Activated CD4-positive, alpha-beta T cell treated with anti-CD3 and anti-CD28 coated beads for 36 hours (primary cell): ENCODE results near the gene LHX1. TPM values are rescaled to one million over a fixed set of nuclear protein-coding genes. Genes with fewer than 3 reads are reported as not detected.

Experiments used
- ATAC-seq: fragments of 200-7000 bp; cut with Tn5 transposase; one replicate; pipeline ENCODE4 v1.10.0; 2021; ENCODE audit warnings: mild to moderate bottlenecking, moderate library complexity
- CTCF ChIA-PET: fragments of 350-600 bp; sonication (Branson Sonifier 250); formaldehyde crosslinking; loops from one replicate; lab custom pipeline; 2021; ENCODE audit warnings: antibody characterized with exemption; lab: Charles Lee
- POLR2A ChIA-PET: fragments of 350-600 bp; sonication (Branson Sonifier 250); formaldehyde crosslinking; loops from one replicate; lab custom pipeline; 2021; ENCODE audit warnings: antibody characterized with exemption, inconsistent platforms; lab: Charles Lee
- DNase-seq: peaks from one replicate; pipeline ENCODE4 v3.0.0-alpha.2; 2020
- H3K27ac Mint-ChIP-seq: one replicate; pipeline ENCODE4 v1.8.0; 2021; ENCODE audit warnings: mixed read lengths
- H3K27me3 Mint-ChIP-seq: one replicate; pipeline ENCODE4 v1.8.0; 2021; ENCODE audit warnings: mixed read lengths
- H3K36me3 Mint-ChIP-seq: one replicate; pipeline ENCODE4 v1.8.0; 2021; ENCODE audit warnings: low read depth, mixed read lengths
- H3K4me1 Mint-ChIP-seq: one replicate; pipeline ENCODE4 v1.8.0; 2021; ENCODE audit warnings: mixed read lengths
- H3K4me3 Mint-ChIP-seq: one replicate; pipeline ENCODE4 v1.8.0; 2021; ENCODE audit warnings: mild to moderate bottlenecking, moderate library complexity, mixed read lengths
- H3K9me3 Mint-ChIP-seq: one replicate; pipeline ENCODE4 v1.8.0; 2021; ENCODE audit warnings: low read depth, mixed read lengths
- intact Hi-C, 2 experiments: fragments of 100-400 bp; cut with DNase I in 1 of 2; cut with micrococcal nuclease in 1 of 2; formaldehyde crosslinking; loops; one replicate each; pipeline versions ENCODE4 v1.14.2 to v1.15.1; 2022 to 2024; cut with DNase I, micrococcal nuclease
- total RNA-seq, 2 experiments: library from RNA; stranded (reverse); gene quantifications; one replicate each; pipeline ENCODE4 v1.2.3, GENCODE V29; 2021

The LHX1 gene
- total RNA-seq, 2 experiments from 2014 or later, result not detected

- Mint-ChIP-seq H3K4me1 (peaks cover 47% of the 10 kb centered on the region), H3K27me3 (peaks cover 72% of the 10 kb centered on the region), H3K27ac (no peak overlapping the region), H3K9me3 (no peaks in the 10 kb centered on the region), H3K4me3 (no peak overlapping the region), H3K36me3 (no peaks in the 10 kb centered on the region)
- no peak for DNase-seq
- intact Hi-C loops, result no loop called here
- ChIA-PET POLR2A (no interaction called here), CTCF (no interaction called here)
- ATAC-seq, result no peak
Measured at GRCh38 chr17:36940313-36941264, 3.3 kb downstream of the LHX1 start.

- Mint-ChIP-seq H3K4me3 (peak overlapping the region; percentile 0), H3K36me3 (no peaks in the 10 kb centered on the region), H3K27me3 (peaks cover 69% of the 10 kb centered on the region), H3K9me3 (no peaks in the 10 kb centered on the region), H3K4me1 (peaks cover 39% of the 10 kb centered on the region), H3K27ac (no peak overlapping the region)
- ATAC-seq, result no peak
- no peak for DNase-seq
- POLR2A ChIA-PET, result no interaction called here
- CTCF ChIA-PET, result no interaction called here
- intact Hi-C loops, result no loop called here
Measured at GRCh38 chr17:36941265-36942010, 4.2 kb downstream of the LHX1 start.

- no peak overlapping the region for H3K27ac Mint-ChIP-seq
- H3K9me3 Mint-ChIP-seq, result no peaks in the 10 kb centered on the region
- peak overlapping the region; percentile 0 for H3K4me3 Mint-ChIP-seq
- intact Hi-C loops, result no loop called here
- no peaks in the 10 kb centered on the region for H3K36me3 Mint-ChIP-seq
- ChIA-PET POLR2A (interaction anchor here (0.6 kb wide), 1 partner anchor 692 kb away, joined by 3 read pairs; no protein-coding TSS in a partner anchor), CTCF (no interaction called here)
- peaks cover 34% of the 10 kb centered on the region for H3K4me1 Mint-ChIP-seq
- peaks cover 72% of the 10 kb centered on the region for H3K27me3 Mint-ChIP-seq
- DNase-seq, result no peak
- no peak for ATAC-seq
Measured at GRCh38 chr17:36942019-36942599, 4.8 kb downstream of the LHX1 start.

GRCh38 chr17:36942631-36943125, 5.4 kb downstream of the LHX1 start:
- Mint-ChIP-seq H3K4me1 (peaks cover 29% of the 10 kb centered on the region), H3K36me3 (no peaks in the 10 kb centered on the region), H3K27me3 (peaks cover 72% of the 10 kb centered on the region), H3K9me3 (no peaks in the 10 kb centered on the region), H3K4me3 (no peak overlapping the region), H3K27ac (no peak overlapping the region)
- CTCF ChIA-PET, result no interaction called here
- ATAC-seq (no peak), DNase-seq (no peak)
- intact Hi-C loops, result loop anchor here in 1 of 2 experiments (1.0 kb wide), 1 partner anchor 7 kb away; no protein-coding TSS in a partner anchor
- POLR2A ChIA-PET, result interaction anchor here (0.6 kb wide), 1 partner anchor 691 kb away, joined by 3 read pairs; no protein-coding TSS in a partner anchor

GRCh38 chr17:36943250-36944191, 6.2 kb downstream of the LHX1 start:
- DNase-seq (no peak), ATAC-seq (no peak)
- Mint-ChIP-seq H3K4me1 (peaks cover 30% of the 10 kb centered on the region), H3K4me3 (peak overlapping the region; percentile 2), H3K36me3 (no peaks in the 10 kb centered on the region), H3K27ac (no peak overlapping the region), H3K9me3 (no peaks in the 10 kb centered on the region), H3K27me3 (peaks cover 66% of the 10 kb centered on the region)
- intact Hi-C loops, result loop anchor here in 1 of 2 experiments (1.0 kb wide), 1 partner anchor 8 kb away; no protein-coding TSS in a partner anchor
- ChIA-PET CTCF (interaction anchor here (0.5 kb wide), 1 partner anchor 58 kb away, joined by 3 read pairs; no protein-coding TSS in a partner anchor), POLR2A (no interaction called here)

- Mint-ChIP-seq H3K27ac (no peak overlapping the region), H3K27me3 (peaks cover 57% of the 10 kb centered on the region), H3K9me3 (no peaks in the 10 kb centered on the region), H3K36me3 (peaks cover 2% of the 10 kb centered on the region), H3K4me3 (no peak overlapping the region), H3K4me1 (peaks cover 25% of the 10 kb centered on the region)
- ATAC-seq, result no peak
- ChIA-PET POLR2A (no interaction called here), CTCF (interaction anchor here (1.9 kb wide), 1 partner anchor 11 kb away, joined by 5 read pairs; no protein-coding TSS in a partner anchor)
- no peak for DNase-seq
- intact Hi-C loops, result no loop called here
Measured at GRCh38 chr17:36944553-36944952, 7.3 kb downstream of the LHX1 start.

GRCh38 chr17:36945140-36945539, 7.9 kb downstream of the LHX1 start:
- H3K27ac Mint-ChIP-seq, result no peak overlapping the region
- peaks cover 53% of the 10 kb centered on the region for H3K27me3 Mint-ChIP-seq
- DNase-seq (no peak), ATAC-seq (no peak)
- ChIA-PET CTCF (interaction anchor here (1.2 to 1.9 kb wide), 2 partner anchors 12 to 222 kb away, joined by 4 to 5 read pairs; no protein-coding TSS in a partner anchor), POLR2A (interaction anchor here (0.6 kb wide), 1 partner anchor 24 kb away, joined by 3 read pairs; no protein-coding TSS in a partner anchor)
- intact Hi-C loops, result loop anchor here in 1 of 2 experiments (5.0 kb wide), 2 partner anchors 82 to 102 kb away; no protein-coding TSS in a partner anchor
- H3K36me3 Mint-ChIP-seq, result peaks cover 7% of the 10 kb centered on the region
- no peak overlapping the region for H3K4me3 Mint-ChIP-seq
- H3K9me3 Mint-ChIP-seq, result no peaks in the 10 kb centered on the region
- peaks cover 29% of the 10 kb centered on the region for H3K4me1 Mint-ChIP-seq

- intact Hi-C loops, result loop anchor here in 1 of 2 experiments (5.0 kb wide), 2 partner anchors 81 to 101 kb away; no protein-coding TSS in a partner anchor
- Mint-ChIP-seq H3K27ac (no peak overlapping the region), H3K4me1 (peaks cover 36% of the 10 kb centered on the region), H3K4me3 (no peak overlapping the region), H3K9me3 (no peaks in the 10 kb centered on the region), H3K36me3 (peaks cover 17% of the 10 kb centered on the region), H3K27me3 (peaks cover 43% of the 10 kb centered on the region)
- DNase-seq (no peak), ATAC-seq (no peak)
- POLR2A ChIA-PET, result no interaction called here
- CTCF ChIA-PET, result interaction anchor here (1.2 to 1.9 kb wide), 2 partner anchors 13 to 223 kb away, joined by 4 to 5 read pairs; no protein-coding TSS in a partner anchor
Measured at GRCh38 chr17:36945959-36946725, 8.9 kb downstream of the LHX1 start.

- H3K4me3 Mint-ChIP-seq, result no peak overlapping the region
- DNase-seq, result no peak
- peaks cover 34% of the 10 kb centered on the region for H3K4me1 Mint-ChIP-seq
- intact Hi-C loops, result loop anchor here in 1 of 2 experiments (5.0 kb wide), 2 partner anchors 81 to 101 kb away; no protein-coding TSS in a partner anchor
- no peaks in the 10 kb centered on the region for H3K9me3 Mint-ChIP-seq
- POLR2A ChIA-PET, result no interaction called here
- H3K36me3 Mint-ChIP-seq, result peaks cover 17% of the 10 kb centered on the region
- no peak overlapping the region for H3K27ac Mint-ChIP-seq
- CTCF ChIA-PET, result no interaction called here
- ATAC-seq, result no peak
- peaks cover 37% of the 10 kb centered on the region for H3K27me3 Mint-ChIP-seq
Measured at GRCh38 chr17:36946726-36947091, 9.4 kb downstream of the LHX1 start.
